ENCODE results near the gene ENHO. TPM values are rescaled to one million over a fixed set of nuclear protein-coding genes. Genes with fewer than 3 reads are reported as not detected.

The ENHO gene
- total and polyA plus RNA-seq, 2 donors (not counting 1 experiment from before 2014, with no cell fraction given) = not detected

DNA sequence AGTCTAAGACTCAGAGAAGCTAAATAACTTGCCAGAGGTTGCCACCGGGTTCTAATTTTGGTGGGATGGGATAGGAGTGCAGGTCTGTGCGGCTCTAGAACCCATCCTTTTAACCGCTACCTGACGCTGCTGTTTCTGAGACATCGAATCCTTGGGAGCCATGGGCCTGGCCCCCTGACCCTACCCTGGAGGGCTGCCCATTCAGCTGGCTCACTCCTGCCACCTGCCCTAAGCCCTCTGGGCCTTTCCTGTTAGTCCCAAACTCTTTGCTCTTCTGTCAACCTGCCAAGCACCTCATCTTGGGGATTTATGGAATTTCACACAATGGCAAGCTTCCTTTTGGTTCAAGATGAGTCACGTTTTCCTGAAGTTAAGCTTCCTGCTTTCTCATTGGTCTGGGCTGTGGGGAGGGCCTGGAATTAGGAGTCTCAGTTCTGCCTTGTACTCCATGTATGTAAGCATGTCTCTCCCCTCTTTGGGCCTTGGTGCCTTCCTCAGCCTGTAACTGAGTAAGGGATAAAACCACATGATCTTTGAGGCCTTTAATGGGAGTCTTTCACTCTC is 26.6 kb downstream of the ENHO start:
- DNase-seq (ENCODE audit: low read depth in 2 of 2) = peak in 1 of 2 donors; percentile 25
- no peaks in the 10 kb centered on the region for H3K79me2 ChIP-seq (ENCODE audit: control insufficient read depth, insufficient read depth, low read length)

GRCh38 chr9:34493972-34494535 is 28.7 kb downstream of the ENHO start:
- Histone ChIP-seq H3K4me2 (ENCODE audit: extremely low read depth, insufficient read depth, low read length) (no peak overlapping the region), H4K20me1 (ENCODE audit: control insufficient read depth, extremely low read depth, insufficient read depth, low read length) (no peaks in the 10 kb centered on the region), H3K27me3 (ENCODE audit: control insufficient read depth, insufficient read depth, low read length) (peaks cover 3% of the 10 kb centered on the region), H3K79me2 (ENCODE audit: control insufficient read depth, insufficient read depth, low read length) (no peaks in the 10 kb centered on the region), H3K36me3 (ENCODE audit: control insufficient read depth, insufficient read depth, low read length) (no peaks in the 10 kb centered on the region), H3K4me1 (ENCODE audit: control insufficient read depth, extremely low read depth, insufficient read depth, low read length) (no peaks in the 10 kb centered on the region), H3K27ac (ENCODE audit: insufficient read depth, low read length) (no peak overlapping the region), H3K9me3 (ENCODE audit: control insufficient read depth, insufficient read depth, low read depth, low read length) (no peaks in the 10 kb centered on the region), H3K9ac (ENCODE audit: insufficient read depth, low read length) (no peak overlapping the region), H3K4me3 (replicated peaks in 1 of 4; ENCODE audit: control extremely low read depth in 1 of 4, insufficient read depth in 1 of 4, low read depth in 3 of 4, low read length in 4 of 4) (no peak overlapping the region), H2AFZ (ENCODE audit: low read length) (no peak overlapping the region)
- no peak for TF ChIP-seq EZH2 (IDR thresholded peaks at IDR 0.05; ENCODE audit: low read length, missing control alignments)
- TF ChIP-seq, protein P1, sequence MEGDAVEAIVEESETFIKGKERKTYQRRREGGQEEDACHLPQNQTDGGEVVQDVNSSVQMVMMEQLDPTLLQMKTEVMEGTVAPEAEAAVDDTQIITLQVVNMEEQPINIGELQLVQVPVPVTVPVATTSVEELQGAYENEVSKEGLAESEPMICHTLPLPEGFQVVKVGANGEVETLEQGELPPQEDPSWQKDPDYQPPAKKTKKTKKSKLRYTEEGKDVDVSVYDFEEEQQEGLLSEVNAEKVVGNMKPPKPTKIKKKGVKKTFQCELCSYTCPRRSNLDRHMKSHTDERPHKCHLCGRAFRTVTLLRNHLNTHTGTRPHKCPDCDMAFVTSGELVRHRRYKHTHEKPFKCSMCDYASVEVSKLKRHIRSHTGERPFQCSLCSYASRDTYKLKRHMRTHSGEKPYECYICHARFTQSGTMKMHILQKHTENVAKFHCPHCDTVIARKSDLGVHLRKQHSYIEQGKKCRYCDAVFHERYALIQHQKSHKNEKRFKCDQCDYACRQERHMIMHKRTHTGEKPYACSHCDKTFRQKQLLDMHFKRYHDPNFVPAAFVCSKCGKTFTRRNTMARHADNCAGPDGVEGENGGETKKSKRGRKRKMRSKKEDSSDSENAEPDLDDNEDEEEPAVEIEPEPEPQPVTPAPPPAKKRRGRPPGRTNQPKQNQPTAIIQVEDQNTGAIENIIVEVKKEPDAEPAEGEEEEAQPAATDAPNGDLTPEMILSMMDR (conservative IDR thresholded peaks at IDR 0.05 in 1 of 2, IDR thresholded peaks at IDR 0.05 in 1 of 2; ENCODE audit: low read depth in 1 of 2, low read length in 2 of 2) = no peak
- DNase-seq (ENCODE audit: low read depth in 2 of 2) = peak; percentile 42 to 44

More for the DNA sequence above, 26.6 kb downstream of the ENHO start:
- Histone ChIP-seq H3K36me3 (ENCODE audit: control insufficient read depth, insufficient read depth, low read length) (no peaks in the 10 kb centered on the region), H3K4me1 (ENCODE audit: control insufficient read depth, extremely low read depth, insufficient read depth, low read length) (no peaks in the 10 kb centered on the region), H3K27me3 (ENCODE audit: control insufficient read depth, insufficient read depth, low read length) (peaks cover 10% of the 10 kb centered on the region), H3K9ac (ENCODE audit: insufficient read depth, low read length) (no peak overlapping the region), H4K20me1 (ENCODE audit: control insufficient read depth, extremely low read depth, insufficient read depth, low read length) (no peaks in the 10 kb centered on the region), H3K4me2 (ENCODE audit: extremely low read depth, insufficient read depth, low read length) (no peak overlapping the region), H3K9me3 (ENCODE audit: control insufficient read depth, insufficient read depth, low read depth, low read length) (no peaks in the 10 kb centered on the region), H3K27ac (ENCODE audit: insufficient read depth, low read length) (no peak overlapping the region), H2AFZ (ENCODE audit: low read length) (no peak overlapping the region), H3K4me3 (replicated peaks in 1 of 4; ENCODE audit: control extremely low read depth in 1 of 4, insufficient read depth in 1 of 4, low read depth in 3 of 4, low read length in 4 of 4) (no peak overlapping the region)
- TF ChIP-seq EZH2 (IDR thresholded peaks at IDR 0.05; ENCODE audit: low read length, missing control alignments) = no peak

DNA sequence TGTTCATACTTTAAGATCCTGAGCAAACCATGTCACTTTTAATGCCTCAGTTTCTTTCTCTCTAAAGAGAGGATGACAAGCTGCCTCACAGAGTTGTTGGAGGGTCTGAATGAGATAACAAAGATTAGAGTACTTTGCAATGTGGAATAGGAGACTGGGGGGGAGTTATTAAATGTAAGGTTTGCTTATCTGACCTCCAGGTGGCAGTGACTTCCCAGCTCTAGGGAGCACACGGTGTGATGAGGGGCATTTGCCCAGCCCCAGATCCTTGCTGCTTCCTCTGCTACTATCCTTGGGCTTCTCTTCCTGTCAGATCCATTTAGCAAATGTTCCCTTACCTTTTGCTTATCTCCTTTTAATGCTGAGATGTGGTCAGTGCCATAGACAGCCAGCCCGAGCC is 30.7 kb downstream of the ENHO start:
- no peak overlapping the region for H3K9ac ChIP-seq (ENCODE audit: insufficient read depth, low read length)
- H3K9me3 ChIP-seq (ENCODE audit: control insufficient read depth, insufficient read depth, low read depth, low read length) = no peaks in the 10 kb centered on the region
- H3K27ac ChIP-seq (ENCODE audit: insufficient read depth, low read length) = no peak overlapping the region
- H3K36me3 ChIP-seq (ENCODE audit: control insufficient read depth, insufficient read depth, low read length) = no peaks in the 10 kb centered on the region
- no peak for DNase-seq (ENCODE audit: low read depth in 2 of 2)
- H3K27me3 ChIP-seq (ENCODE audit: control insufficient read depth, insufficient read depth, low read length) = peaks cover 3% of the 10 kb centered on the region
- H3K4me3 ChIP-seq (replicated peaks in 1 of 4; ENCODE audit: control extremely low read depth in 1 of 4, insufficient read depth in 1 of 4, low read depth in 3 of 4, low read length in 4 of 4) = no peak overlapping the region
- H4K20me1 ChIP-seq (ENCODE audit: control insufficient read depth, extremely low read depth, insufficient read depth, low read length) = no peaks in the 10 kb centered on the region
- no peaks in the 10 kb centered on the region for H3K4me1 ChIP-seq (ENCODE audit: control insufficient read depth, extremely low read depth, insufficient read depth, low read length)
- H3K4me2 ChIP-seq (ENCODE audit: extremely low read depth, insufficient read depth, low read length) = no peak overlapping the region
- no peaks in the 10 kb centered on the region for H3K79me2 ChIP-seq (ENCODE audit: control insufficient read depth, insufficient read depth, low read length)
- no peak overlapping the region for H2AFZ ChIP-seq (ENCODE audit: low read length)
- TF ChIP-seq, protein P1 (conservative IDR thresholded peaks at IDR 0.05 in 1 of 2, IDR thresholded peaks at IDR 0.05 in 1 of 2; ENCODE audit: low read depth in 1 of 2, low read length in 2 of 2) = no peak
- no peak for TF ChIP-seq EZH2 (IDR thresholded peaks at IDR 0.05; ENCODE audit: low read length, missing control alignments)
